NCI-H1048 (cell line): Measurements from ENCODE around the gene KREMEN2.

ENCODE experiments used
- DNase-seq: peaks from one replicate; lab custom pipeline; 2025; lab: John Stamatoyannopoulos, UW

Gene KREMEN2

DNA sequence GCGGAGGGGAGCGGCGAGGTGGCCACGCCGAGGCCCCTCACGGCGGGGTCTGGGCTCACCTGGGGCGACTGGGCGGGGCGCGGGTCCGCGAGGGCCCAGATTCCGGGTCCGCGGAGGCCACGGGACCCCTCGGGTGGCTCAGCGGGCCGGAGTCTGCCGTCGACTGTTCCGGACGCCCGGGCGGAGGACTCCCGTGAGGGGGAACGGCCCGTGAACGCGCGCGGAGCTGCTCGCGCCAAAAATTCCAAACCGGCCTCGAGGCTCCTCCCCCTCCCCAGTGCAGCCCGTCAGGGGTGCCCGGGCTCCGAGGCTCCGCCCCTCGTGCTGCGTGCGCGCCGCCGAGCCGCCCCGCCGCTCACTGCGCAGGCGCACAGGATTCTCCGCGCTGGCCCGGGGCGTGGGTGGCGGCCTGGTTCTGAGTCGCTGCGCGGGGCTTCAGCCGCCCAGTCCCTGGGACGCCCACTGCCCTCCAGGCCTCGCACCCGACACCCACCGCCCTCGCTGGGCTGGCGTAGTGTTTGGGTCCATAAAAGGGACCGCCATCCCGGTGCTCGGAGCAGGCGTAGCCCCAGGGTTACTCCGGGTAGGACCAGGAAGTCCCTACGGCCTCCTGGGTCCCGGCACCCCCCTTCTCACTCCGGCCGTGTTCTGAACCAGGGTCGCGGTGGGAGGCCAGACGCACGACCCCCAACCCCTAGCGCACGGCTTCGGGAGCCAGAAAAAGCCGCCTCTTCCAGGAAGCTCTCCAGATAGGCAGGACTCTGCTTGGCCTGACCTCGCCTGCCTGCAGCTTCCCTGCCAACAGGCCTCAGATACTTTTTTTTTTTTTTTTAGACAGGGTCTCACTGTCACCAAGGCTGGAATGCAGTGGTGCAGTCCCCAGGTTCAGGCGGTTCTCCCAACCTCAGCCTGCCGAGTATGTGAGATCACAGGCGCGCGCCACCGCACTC is 16.4 kb downstream of the KREMEN2 start, which contains the start of gene PKMYT1:
Gene PKMYT1 (minus strand): TSS at position 220 of the 950 bp plus-strand sequence. CDS start 789 bp downstream, outside the sequence.
- DNase-seq: peak; percentile 75

DNA sequence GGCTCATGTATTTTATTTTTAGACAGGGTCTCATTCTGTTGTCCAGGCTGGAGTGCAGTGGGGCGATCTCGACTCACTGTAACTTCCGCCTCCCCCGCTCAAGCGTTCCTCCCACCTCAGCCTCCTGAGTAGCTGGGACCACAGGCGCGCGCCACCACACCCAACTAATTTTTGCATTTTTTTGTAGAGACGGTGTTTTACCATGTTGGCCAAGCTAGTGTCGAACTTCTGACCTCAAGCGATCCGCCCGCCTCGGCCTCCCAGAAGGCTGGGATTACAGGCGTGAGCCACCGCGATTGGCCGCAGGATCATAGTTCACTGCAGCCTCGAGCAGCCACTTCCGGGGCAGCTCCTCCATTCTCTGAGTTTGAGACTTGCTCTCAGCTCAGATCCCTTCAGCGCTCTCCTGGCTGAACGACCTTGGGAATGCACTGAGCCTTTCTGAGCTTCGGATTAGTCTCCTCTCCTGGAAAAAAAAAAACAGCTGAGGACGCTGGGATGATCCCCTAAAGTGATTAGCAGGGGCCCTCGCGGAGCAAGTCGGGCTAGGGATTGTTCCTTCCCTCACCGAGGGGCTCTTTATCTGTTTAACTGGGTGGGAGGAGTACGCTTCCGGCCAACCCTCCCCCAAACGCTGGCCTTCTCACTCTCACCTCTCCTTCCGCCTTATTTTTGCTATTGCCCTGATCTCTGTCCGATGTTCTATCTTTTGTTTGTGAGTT is 17.3 kb downstream of the KREMEN2 start:
- DNase-seq: no peak

DNA sequence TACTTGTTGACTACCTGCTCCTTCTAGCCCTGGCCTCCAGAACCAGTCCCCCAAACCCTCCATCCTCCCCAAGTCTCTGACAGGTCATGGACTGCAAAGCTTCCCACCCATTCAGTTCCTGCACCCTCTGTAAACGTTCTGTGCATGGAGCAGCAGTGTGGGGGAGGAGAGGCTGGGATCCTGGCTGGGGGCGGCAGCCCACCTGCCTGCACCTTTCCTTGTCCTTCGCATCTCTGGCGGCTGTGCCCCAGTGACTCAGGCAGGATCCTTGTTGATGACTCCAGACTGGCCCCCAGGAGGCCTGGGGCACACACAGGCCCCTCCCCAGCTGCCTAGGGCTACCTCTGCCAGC is 17.8 kb downstream of the KREMEN2 start:
- no peak for DNase-seq

DNA sequence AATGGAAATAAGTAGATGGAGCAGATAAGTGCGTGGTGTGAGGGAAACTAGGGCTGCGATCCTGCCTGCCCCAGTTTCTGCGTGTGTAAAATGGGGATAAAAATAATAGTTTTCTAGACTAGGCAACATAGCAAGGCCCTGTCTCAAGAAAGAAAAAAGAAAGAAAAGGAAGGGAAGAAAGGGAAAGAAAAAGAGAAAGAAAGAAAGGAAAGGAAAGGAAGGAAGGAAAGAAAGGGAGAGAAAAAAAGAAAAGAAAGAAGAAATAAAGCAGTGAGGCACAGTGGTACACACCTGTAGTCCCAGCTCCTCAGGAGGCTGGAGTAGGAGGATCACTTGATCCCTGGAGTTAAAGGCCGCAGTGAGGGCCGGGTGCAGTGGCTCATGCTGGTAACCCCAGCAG is 18.3 kb downstream of the KREMEN2 start:
- no peak for DNase-seq

DNA sequence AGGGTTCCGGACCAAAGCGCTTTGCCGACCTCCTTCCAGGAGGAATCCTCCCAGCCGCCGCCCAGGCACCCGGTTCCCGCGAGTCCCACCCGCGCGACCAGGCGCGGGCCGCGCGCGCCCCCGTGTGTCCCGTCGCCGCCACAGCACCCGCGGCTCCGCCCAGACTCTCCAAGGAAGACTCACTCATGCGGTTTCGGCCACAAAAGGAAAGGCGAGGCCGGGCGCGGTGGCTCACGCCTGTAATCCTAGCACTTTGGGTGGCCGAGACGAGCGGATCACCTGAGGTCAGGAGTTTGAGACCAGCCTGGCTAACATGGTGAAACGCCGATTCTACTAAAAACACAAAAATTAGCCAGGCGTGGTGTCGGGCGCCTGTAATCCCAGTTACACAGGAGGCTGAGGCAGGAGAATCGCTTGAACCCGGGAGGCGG is 19.6 kb downstream of the KREMEN2 start:
- DNase-seq: no peak

DNA sequence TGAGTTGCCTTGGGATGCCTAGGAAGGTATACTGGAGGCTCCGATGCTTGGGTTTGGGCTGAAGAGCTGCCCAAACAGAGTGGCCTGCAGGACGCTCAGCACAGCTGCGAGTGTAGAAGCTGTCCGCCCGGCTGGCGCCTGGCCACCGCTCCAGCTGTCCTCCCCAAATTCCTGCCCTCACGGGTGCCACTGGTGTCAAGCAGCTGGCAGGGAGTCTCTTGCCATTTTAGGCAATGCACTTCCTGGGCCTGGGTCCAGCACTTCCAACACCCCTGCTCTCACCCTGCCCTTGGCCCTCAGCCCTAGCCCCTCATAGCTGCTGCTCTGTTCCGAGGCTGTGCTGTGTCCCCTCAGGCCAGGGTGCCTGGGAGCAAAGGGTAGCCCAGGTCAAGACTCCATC is 21.4 kb downstream of the KREMEN2 start:
- DNase-seq: no peak

DNA sequence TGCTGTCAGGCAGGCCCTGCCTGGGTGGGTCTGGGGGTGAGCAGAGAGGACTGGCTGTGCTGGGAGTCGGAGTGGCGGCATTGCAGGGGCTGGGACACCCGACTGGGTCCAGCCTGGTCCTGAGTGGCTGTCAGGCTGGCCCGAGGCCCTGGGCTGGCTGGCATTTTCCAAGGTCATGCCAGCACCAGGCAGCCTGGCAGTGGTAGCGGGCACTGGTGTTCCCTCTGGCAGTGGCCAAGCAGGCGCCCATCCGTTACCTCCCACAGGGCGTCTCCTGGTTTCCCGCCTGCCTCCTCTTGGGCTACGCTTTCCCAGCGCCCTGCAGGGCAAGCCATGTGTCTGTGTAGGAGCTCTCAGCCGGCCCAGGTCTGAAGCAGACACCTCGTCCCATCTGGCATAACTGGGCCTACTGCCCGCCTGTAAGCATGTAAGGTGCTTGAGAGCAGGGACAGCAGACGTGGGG is 21.8 kb downstream of the KREMEN2 start:
- DNase-seq: no peak

DNA sequence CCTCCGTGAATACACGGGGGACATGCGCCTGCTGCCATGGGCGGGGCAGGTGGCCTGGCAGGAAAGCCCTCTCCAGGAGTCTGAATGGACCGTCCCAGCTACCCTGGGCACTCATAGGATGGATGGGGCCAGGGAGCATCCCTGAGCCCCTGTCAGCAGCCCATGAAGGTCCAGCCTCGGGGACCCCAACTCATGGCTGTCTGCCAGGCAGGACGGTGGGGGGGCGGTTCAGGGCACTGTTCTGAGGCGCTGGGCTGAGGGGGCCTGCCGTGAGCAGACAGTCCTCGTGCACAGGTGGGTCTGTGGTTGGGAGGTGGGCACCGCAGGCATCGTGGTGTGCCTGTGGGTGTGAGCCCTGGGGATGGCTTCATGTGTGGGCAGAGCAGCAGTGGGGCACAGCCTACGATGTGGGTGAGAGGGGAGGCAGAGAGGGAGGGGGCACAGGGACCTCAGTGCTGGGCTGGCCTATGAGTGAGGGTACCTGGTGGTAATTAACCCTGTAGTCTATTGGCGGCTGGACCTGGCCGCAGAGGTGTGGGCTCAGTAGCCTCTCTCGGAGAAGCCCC is 22.6 kb downstream of the KREMEN2 start:
- DNase-seq: no peak

DNA sequence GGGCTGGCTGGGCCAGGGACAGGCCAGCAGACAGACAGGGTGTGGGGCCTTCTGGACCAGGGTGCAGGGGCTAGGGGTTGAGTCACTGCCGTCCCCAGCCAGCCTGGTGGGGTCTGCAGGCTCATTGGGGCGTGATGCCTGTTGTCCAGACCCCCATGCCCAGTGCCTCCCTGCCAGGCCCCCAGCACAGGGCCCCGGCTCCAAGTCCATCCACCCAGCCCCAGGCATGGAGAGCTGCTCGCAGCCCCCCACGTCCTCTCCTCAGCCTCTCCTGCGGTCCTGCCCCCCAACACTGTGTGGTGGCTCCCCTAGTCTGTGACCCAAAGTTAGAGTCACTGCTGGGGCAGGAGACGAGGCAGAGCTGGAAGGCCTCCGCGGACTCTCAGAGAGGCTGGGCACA is 23.2 kb downstream of the KREMEN2 start:
- no peak for DNase-seq

DNA sequence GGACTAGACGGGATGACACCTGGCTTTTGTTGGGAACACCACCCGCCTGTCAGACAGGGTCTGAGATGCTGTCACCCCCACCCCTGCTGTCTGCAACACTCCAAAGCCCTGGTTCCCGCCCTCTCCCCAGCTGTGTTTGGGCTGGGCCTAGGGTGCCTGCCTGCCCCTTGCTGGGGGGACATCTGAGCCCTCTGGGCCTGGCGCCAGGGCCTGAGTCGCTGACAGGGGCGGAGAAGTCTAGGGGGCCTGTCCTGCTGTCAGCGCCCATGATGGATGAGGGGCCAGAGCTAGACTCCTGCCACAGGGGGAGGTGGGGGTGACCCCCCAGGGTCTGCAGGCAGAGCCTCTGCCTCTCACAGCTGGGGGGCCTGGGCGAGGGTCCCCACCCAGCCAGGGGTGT is 23.8 kb downstream of the KREMEN2 start:
- DNase-seq: no peak

DNA sequence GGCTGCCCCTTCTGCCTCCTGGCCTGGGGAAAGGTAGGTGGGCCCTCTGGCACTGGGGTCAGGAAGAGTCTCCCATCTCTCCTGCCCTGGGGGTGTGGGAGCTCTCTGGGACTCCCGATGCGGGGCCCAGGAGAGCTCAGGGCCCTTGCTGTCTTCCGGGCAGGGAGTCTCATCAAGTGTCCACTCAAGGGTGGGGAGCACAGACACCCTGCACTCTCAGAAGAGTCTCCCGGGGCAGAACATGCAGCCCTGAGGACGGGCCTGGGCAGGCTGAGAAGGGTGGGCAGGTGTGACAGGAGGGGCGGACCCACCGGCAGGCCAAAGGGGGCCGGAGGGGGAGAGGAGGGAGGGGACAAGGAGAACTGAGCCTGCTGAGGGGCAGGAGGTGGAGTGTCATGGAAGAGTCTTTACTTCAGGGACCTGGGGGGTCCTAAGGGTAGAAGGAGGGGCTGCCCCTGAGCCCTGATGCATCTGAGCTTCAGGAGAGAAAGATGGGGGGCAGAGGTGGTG is 24.6 kb downstream of the KREMEN2 start:
- no peak for DNase-seq

DNA sequence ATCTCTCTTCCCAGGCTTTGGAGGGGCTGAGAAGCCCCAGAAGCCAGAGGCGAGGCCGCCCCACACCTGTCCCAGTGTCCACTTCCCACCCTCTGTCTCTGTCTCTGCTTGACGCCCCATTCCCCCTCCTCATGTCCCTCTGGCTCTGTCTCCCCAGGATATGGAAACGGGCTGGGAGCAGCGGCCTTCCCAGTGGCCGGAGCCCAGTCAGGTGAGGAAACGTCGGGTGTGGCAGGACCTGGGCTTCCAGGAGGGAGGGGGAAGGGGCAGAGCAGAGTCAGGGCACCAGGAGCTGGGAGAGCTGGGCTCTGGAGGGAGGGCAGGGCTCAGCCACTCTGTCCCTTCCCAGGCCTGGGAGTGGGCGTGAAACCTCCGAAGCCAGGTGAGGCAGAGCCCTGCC is 26.8 kb downstream of the KREMEN2 start:
- no peak for DNase-seq

DNA sequence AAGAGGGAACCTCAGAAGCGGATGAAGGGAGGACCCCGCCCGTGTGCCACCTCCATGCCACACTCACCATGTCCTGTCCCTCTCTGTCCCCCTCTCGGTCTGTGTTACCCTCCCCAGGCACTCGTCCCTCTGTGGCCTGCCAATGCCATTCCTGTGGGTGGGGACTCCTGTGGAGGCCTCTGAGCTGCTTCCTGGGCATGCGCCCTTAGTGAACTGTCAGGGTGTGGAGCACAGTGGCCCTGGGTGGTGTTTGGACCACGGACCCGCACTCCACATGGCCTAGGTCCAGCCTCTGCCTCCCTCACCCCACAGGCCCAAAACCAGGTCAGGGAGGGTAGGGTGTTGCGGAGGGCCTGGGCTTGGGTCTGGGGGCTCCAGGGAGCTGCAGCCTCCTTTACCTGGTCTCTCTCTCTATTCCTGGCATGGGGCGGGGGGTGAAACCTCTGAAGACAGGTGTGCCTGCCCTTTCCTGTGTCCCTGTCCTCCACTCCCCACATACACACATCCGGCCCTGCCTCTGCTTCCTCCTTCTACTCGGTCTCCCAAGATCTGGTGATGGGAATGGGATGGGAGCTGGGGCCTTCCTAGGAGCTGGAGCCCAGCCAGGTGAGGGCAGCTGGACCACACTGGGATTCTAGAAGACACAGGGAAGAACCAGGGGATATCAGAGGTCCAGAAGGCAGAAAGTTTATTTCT is 27.6 kb downstream of the KREMEN2 start:
- no peak for DNase-seq

DNA sequence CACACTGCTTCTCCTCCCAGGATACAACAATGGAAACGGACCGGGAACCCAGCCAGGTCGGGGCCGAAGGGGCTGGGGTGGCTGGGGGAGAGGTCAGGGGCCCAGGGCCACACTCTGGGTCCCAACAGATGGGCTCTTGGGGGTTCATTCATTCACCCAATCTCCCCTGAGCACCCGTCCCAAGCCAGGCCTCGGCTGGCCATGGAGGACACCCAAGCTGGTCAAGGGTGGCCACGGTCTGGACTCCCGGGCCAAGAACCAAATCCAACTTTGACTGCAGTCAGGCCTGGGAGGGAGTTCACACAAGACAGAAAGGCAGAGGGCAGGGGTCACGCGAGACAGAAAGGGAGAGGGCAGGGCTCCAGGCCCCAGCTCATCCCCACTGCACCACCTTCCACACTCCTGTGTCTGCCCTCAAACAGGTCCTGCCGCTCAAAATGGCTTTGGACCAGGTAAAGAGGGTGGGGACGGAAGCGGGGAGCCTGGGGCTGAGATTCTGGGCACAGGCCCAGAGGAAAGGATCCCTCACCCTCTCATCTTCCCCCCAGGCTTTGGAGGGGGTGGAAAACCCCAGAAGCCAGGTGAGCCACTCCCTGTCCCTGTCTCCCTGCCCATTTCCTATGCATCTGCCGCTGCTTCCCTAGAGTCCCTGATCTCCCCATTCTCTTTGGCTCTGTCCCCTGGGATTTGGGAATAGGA is 28.5 kb downstream of the KREMEN2 start:
- no peak for DNase-seq

DNA sequence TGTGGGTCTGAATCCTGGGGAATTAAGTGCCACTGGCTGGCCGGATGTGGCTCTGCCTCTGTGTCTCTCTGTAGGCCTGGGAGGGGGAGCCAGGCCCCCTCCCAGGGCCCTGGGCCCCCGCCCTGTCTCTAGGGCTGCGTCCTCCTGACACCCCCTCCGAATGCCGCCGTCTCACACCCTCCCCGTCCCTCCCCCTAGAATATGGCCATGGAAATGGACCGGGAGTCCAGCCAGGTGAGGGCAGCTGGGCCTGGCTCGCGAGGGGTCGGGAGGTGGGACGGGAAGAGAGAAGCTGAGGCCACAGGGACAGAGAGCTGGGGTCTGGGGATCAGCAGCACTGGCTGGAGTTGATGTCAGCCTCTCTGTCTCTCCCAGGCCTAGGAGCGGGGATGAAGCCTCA is 32.2 kb downstream of the KREMEN2 start:
- DNase-seq: no peak

DNA sequence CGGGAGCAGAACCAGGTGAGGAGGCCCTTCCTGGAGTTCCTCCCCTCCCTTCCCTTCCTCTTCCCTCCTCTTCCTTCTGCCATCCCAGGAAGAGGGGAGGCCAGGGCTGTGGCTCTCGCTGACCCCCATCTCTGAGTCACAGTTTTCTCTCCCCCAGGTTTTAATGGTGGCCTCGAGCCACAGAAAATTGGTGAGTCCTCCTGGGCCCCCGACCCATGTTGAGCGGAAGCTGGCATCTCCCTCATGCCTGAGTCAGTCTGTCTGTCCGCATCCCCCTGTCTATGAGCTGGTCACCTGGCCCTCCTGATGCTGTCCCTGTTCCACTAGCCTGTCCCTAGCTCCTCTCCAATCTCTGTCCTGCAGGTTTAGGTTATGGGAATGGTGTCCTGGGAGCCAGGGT is 35.9 kb downstream of the KREMEN2 start:
- DNase-seq: no peak

DNA sequence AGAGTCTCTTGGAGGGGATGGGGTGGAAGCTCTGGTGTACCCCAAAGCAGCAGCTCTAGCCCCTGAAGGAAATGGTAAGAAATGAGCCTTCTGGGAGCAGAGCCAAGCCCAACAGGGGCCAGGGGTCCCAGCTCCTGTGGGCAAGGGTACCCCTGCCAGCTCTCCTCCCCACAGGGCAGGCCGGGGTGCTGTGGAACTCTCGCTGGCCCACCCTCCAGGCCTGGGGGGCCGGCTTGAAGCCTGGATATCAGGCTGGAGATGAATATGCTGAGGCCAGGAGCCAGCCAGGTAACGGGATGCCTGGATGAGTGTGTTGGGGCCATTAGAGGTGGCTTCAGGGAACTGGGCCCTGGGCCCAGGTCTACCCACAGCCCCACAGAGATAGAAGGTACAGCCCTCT is 36.5 kb downstream of the KREMEN2 start:
- DNase-seq: no peak

DNA sequence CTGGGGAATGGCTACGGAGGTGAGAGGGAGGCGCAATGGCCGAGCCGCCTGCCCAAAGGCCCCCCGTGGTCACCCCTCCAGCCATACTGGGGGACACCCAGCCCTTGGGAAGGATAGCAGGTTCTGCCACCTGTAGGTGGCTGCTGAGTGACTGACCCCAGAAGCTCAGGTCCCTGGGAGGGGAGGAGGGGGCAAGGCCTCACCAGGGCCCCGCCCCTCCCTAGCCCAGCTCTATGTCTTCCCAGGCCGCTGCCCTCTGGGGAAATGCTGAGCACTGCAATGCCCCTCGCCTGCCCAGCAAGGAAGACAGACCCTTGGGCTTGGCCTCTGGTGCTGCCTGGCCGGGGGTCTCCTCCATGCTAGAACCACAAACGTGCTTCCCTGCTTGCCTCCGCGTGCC is 37.2 kb downstream of the KREMEN2 start:
- DNase-seq: no peak

DNA sequence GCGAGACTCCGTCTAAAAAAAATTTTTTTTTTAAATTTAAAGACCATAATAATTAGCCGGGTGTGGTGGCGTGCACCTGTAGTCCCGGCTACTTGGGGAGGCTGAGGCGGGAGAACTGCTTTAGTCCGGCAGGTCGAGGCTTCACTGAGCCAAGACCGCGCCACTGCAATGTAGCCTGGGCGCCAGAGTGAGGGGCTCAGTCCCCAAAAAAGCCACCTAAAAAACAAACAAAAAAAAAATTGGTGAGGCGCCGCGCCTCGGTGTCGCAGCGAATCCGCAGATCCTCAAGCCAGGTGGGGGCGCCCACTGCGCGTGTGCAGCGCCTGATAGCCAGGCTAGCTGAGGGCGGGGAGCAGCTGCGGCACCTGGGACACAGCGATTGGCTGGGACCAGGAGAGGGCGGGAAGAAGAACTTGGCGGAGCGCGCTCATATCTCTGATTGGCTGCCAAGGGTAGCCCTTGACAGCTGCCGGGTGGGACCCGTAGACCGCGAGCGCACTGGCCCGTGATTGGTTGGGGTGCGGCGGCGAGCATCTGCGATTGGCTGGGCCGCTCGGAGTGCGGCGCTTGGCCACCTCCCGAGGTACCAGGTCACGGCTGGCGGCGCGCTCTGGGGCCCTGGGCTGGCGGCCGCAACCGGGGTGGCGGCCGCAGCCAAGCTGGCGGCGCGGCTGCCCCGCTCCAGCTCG is 39.7 kb downstream of the KREMEN2 start:
- DNase-seq: peak; percentile 85

DNA sequence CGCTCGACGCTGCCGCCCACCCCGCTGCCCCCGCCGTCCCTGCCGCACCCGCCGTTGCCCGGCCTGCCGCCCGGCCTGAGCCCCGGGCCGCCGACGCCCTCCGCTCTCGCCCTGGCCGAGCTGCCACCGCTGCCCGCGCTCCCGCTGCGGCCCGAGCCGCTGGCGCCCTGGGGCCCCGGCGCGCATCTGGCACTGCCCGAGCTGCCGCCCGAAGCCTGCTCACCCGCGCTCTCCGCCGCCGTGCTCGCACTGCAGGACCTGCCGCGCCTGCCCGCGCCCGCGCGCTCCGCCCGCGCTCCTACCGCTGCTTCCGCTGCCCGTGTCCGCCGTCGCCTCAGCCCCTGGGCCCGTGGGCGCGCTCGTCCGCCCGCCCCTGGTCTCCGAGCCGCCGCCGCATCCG is 40.2 kb downstream of the KREMEN2 start:
- no peak for DNase-seq
